Heart left ventricle (tissue), 13 donors: ENCODE measurements around the gene COL24A1.

Experiments
- CTCF ChIP-seq, 12 donors: fragments of 200-600 bp; sonication (generic) in 4 of 12; IDR thresholded peaks; one replicate each; pipeline versions ENCODE4 v1.5.0 to v1.8.0; 2018 to 2022; ENCODE audit warnings: antibody characterized with exemption in 12 of 12, mild to moderate bottlenecking in 5 of 12
- POLR2A ChIP-seq, 2 donors: fragments of 450-650 bp; IDR thresholded peaks; one replicate each; pipeline ENCODE4 v1.6.1; 2017; ENCODE audit warnings: antibody characterized with exemption in 2 of 2, mild to moderate bottlenecking in 2 of 2, moderate library complexity in 2 of 2
- donor health status: ischemic (EF 13 %, LVEDD 7.1; RV severe dilation, severe dysfunction).
- donor health status: DM: no; HTN: yes; CAD: no.
- donor health status: DM: no; HTN: no; CAD: no.
- donor health status: ischemic (EF 25% LVEDD 6.9; RV normal size, moderate dysfunction).
- donor health status: ischemic (EF 25% LVEDD 5.7; RV mildly dilated, moderate dysfunction).
- donor health status: ischemic (EF 35%, LVEDD 5.7; RV mildly dilated, moderate dysfunction).
- donor health status: nonischemic (EF 11% LVEDD 7.7; RV severe dilation, severe dysfunction).
- donor health status: DM: yes; HTN: yes; CAD: no.
- donor health status: PGD.
- donor health status: ischemic (EF 29% LVEDD 5.4; RV normal size, mild dysfunction).
- donor health status: nonischemic (EF 23%, LVEDD 6.1; RV moderate dilation, normal function).

- no peak for TF ChIP-seq CTCF (IDR thresholded peaks at IDR 0.05)
- no peak for TF ChIP-seq POLR2A (IDR thresholded peaks at IDR 0.05)
Measured at GRCh38 chr1:86068841-86069756, 87.5 kb downstream of the COL24A1 start.
